GM21528 (cell line): ENCODE results near the gene AVEN.
"Not testable (repeated sequence)": the region's sequence is repeated elsewhere in the genome, so short reads cannot be mapped to it uniquely, and the experiment has no call there.

Experiments used
- ATAC-seq: cut with Tn5 transposase; IDR thresholded peaks from one replicate; pipeline ENCODE4 v1.9.1; 2021; ENCODE audit warnings: mild to moderate bottlenecking, moderate library complexity; ENCODE audit not compliant: unreplicated experiment, low FRiP score

AVEN gene

DNA sequence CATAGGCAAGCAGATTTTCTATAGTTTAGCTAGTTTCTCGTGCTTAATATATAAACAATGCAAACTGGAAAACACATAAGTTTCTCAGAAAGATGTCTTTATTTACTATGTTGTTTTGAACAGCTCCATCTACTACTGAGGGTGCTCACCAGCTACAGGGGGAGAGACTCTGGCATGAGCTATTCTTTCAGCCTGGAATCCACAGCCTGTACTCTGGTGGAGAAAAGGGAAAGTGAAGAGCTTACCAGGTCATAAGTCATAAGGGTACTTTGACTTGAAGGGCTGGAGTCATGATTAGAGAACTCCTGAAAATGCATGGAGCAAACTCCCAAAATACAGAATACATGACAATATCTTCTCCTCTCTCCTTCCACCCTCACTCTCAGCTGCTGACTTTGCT lies 4.4 kb upstream of the AVEN start:
- ATAC-seq, result no peak

DNA sequence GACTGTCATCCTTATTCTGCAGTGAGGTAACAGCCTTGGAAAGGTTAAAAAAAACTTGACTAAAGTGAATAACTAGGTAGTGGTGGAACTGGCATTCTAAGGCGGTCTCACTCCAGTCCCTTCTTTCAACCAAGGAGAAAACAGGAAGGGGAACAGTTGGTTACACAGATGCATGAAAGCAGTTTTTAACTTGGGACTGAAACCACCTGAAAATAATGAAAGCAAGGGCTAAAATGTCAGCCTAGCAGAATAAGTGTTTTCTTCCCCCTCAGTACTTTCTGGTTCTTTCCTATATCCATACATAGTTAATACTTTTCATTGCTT lies 748 bp upstream of the AVEN start:
- peak; percentile 18 for ATAC-seq

DNA sequence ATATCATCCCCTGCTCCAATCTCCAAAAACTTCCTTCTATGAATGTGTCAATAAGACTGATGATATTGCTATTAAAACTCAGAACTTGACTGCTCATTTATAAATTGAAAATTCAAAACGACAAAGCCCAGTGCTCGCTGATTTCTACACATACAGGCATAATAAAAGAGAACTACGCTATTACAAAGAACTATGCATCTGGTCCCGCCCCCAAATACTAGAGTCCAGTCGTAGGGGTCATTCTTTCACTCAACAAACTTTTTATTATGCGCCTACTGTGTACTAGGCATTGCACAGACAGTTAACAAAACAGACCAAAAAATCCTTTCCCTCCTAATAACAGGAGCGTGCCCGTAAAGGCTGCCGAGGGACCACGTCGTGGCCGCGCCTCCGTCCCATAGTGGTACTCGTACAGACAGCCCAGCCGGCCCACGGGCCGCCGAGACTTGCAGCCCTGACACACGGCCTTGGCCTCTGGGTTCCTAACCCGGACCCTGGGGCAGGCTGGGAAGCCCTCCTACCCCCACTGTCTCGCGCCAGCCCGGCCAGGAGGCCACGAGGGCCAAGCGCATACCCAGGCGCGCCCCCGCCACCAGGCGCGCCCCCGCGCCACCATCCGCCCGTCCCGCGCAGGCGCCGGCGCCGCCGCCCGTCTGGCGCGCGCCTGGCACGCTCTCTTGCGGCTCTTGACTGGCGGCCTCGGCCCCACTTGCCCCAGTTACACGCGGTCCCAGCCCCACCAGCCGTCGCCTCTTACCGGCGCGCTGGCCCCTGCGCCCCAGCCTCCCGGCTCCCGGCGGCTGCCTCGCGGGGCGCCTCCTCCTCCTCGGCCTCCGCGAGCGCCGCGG lies 757 bp downstream of the AVEN start:
- ATAC-seq, result peak; percentile 62

DNA sequence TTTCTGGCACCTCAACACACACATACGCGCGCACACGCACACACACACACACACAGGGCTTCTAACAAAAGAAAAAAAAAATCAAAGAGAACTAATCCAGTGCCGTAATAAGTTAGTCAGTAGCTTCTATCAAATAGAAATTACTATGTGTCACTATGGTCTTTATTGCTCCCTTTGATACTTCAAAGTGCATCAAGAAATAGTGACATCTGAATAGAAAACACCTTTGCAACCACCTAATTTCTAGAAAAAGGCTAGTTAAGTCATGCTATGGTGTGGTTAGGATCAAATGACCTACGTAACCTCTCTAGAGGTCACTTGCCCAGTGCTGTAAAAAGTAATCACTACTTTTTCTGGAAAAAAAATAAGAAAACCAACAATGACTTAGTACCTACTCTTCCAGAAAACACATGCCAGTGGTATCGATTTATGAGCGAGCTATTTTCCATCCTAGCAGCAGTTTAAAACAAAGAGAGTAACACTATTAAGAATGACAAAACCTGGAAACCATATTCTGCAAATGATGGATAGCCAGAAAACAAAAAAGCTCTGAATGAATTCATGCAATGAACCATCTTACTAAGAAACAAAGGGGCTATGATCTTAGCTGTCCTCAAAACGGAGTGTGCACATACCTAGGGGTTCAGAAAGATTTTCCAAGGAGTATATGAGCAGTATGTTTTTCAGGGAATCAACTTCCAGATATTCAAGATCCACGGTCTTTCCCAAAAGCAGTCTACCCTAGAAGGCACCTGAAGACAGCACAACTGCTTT lies 6.8 kb downstream of the AVEN start:
- no peak for ATAC-seq

DNA sequence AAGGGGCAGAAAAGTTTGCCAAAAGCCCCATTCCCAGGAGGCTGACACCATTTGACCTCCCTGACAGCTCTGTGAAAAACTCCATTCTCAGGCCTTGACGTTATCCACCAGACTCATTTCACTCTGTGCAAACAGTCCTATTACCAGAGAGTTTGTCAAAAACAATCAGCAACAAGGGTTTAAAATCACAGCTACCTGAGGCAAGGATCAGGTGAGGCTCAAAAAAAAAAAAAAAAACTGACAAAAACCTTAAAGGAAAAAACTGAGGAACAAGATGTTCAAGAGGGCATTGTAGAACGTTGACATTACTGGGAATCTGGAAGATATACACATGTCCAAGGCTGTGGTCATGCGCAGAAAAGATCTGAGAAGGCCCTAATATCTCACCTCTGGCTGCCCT lies 11.4 kb downstream of the AVEN start:
- no peak for ATAC-seq

DNA sequence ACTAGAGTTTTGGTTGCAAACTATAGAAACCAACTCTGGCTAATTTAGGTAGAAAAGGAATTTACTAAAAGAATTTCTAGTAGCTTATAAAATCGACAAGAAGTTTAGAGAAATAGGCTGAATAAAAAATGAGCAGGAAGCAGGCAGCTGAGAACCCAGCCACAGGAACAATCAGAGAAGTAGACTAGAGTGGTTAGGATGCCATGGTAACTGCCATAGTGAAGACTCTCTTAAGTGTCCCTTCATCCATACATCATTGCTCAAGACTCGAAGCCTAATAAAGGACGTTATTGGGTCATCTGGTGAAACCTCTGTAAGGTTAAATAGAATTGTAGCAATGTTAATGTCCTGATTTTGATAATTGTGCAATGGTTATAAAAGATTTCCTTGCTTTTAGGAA lies 13.8 kb downstream of the AVEN start:
- no peak for ATAC-seq

DNA sequence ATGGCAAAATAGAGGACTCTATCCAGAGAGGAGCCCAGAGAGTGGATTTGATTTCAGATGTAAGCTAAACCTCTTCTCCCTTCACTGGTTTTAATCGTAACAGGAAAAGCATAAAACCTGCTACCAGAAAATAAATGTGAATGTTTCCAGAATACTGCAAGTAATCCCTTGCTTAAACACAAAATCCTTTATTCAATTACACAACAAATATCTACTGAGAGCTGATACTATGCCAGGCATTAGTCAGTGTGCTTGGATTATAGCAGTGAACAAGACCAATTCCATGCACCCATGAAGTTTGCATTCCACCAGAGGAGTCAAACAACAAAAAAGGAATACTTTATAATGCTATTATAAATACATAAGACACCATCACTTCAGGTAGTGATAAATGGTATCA lies 15.1 kb downstream of the AVEN start:
- ATAC-seq, result no peak

DNA sequence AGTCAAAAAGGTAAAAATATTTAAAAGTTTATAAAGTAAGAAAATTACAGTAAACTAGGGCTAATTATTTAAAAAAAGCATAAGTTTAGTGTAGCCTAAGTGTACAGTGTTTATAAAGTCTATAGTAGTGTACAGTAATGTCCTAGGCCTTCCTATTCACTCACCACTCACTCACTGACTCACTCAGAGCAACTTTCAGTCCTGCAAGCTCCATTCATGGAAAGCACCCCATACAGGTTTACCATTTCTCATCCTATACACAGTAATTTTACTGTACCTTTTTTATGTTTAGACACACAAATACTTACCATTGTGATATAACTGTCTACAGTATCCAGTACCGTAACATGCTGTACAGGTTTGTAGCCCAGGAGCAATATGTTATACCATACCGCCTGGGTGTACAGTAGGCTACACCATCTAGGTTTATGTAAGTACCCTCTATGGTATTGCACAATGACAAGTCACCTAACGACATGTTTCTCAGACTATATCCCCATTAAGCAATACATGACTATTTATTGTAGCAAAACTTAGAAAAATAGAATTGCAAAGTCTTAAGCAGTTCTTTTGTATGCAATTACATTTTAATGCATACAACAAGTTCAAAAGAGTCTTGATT lies 19.5 kb downstream of the AVEN start:
- ATAC-seq, result no peak

DNA sequence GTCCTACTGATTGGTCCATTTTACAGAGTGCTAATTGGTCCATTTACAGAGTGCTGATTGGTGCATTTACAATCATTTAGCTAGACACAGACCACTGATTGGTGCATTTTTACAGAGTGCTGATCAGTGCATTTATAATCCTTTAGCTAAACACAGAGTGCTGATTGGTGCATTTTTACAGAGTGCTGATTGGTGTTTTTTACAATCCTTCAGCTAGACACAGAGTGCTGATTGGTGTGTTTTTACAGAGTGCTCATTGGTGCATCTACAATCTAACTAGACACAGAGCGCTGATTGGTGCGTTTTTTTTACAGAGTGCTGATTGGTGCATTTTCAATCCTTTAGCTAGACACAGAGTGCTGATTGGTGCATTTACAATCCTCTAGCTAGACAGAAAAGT lies 20.3 kb downstream of the AVEN start:
- not testable (repeated sequence) for ATAC-seq

DNA sequence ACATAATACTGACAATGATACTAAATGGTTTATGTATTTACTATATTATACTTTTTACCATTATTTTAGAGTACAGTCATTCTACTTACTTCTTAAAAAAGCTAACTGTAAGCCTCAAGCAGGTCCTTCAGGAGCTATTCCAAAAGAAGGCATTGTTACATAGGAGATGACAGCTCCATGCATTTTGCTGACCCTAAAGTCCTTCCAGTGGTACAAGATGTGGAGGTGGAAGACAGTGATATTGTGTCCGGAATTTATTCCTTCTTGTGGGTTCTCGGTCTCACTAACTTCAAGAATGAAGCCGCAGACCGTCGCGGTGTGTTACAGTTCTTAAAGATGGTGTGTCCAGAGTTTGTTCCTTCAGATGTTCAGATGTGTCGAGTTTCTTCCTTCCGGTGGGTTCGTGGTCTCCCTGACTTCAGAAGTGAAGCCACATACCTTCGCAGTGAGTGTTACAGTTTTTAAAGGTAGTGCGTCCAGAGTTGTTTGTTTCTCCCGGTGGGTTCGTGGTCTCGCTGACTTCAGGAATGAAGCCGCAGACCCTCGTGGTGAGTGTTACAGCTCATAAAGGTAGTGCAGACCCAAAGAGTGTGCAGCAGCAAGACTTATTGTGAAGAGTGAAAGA lies 20.9 kb downstream of the AVEN start:
- ATAC-seq, result no peak

DNA sequence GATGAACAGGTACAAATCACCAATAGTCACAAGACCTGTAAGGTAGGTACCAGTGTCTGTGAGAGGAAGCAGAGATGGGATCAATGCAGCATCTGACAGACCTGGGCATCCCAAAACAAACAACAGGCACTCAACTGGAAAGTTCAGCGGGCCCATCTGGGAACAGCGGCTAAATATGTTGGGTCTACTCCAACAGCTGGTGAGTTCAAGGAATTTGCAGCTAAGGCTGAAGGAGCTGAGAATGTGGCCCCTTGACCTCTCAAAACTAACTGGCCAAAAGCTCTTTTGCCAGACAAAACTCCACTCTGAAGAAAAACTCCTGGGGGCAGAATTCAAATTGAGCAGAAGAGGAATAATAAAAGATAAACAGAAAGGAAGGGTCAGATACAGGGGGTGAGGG lies 24.4 kb downstream of the AVEN start:
- no peak for ATAC-seq

DNA sequence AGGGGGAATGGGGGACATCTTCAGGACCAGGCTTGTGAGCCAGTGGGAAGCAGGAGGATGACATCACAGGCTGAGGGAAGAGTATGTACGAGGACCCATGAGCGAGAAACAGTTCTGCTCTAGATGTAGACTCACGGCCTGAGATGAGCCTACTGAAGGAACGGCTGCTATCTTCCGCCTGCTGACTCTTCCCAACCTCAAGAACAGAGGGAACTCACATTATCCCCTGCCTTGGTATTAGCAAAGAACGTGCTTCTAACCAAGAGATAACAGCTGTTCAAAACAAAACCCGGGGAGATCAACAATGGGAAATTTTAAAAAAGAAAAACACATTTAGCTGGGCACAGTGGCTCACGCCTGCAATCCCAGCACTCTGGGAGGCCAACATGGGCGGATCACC lies 25.3 kb downstream of the AVEN start:
- ATAC-seq, result no peak

DNA sequence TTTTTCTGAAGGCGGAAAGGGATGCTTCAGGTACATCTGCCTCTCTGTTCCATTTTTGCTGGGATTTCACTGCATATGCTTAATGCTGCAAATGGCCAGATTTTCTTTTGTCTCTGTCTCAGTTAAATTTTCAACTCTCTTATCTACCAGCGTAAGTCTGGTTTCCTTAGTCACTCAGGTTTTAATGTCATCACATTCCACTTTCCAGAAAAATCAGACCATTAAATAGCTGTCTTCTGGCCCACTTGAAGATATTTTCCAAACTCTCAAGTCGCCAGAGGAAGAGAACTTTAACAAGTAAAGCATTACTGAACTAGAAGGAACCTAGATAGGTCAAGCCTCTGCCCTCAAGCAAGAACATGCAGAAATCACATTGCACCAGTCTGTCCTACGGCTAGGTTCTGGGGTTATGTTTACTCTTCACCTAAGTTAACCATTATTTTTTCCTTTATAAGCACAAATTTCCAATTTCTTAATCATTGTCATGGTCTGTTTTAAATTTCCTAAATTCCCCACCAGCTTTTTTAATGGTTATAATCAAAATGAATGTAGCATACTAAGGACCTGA lies 26.5 kb downstream of the AVEN start:
- ATAC-seq, result no peak

DNA sequence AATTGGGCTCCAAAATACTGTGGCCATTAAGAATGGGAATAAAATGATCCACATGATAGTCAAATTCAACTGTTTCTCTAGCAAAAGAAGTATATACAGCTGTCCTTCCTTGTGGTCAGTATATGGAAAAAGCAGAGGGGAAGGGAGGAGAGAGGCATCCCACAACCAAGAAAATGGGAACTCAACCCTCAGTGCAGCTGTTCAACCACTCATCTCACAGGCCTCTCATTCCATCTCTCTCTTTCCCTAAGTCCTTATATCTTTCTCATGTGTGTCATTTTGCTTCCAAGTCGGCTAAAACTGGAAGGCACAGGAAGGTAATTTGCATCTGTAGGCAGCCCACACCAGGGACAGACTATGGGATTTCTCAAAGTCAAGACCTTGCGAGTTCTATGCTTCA lies 27.5 kb downstream of the AVEN start:
- ATAC-seq, result no peak

DNA sequence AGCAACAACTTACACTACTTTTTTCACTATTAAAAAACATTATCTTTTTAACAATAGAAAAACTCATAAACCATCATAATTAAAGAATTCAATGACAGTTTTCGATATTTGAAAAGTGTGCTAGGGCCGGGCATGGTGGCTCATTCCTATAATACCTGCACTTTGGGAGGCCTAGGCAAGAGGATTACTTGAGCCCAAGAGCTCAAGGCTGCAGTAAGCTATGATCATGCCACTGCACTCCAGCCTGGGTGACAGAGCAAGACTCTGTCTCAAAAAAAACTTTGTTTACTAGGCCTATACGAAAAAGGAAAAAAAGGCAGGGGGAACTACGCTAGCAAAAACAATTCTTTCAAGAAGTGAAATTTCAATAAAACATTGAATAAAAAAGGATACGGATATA lies 28.1 kb downstream of the AVEN start:
- ATAC-seq, result no peak

DNA sequence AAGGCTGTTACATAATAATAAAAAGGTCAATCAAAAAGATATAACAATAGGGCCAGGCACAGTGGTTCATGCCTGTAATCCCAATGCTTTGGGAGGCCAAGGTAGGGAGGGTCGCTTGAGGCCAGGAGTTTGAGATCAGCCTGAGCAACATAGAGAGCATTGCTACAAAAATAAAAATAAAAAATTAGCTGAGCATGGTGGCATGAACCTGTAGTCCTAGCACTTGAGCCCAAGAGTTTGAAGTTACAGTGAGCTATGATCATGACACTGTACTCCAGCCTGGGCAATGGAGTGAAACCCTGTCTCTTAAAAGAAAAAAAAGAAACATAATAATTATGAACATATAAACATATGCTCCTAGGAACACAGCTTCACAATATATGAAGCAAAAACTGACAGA lies 29.3 kb downstream of the AVEN start:
- no peak for ATAC-seq

DNA sequence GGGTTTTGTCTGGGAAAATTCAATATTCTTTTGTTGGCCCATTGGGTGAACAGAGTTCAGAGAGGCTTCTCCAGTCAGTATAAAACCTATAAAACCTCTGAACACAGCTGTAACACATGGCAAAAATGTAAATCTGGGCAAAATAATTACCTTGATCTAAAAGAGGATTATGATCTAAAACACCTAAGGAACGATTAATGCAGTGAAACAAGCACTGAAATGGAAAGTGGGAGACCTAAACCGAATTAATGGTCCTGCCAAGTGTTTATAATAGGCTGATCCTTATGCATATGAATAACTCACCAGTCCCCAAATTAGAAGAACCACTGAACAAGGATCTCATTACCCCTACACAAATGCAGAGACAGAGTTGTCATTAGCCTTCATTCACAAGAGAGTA lies 32.6 kb downstream of the AVEN start:
- ATAC-seq, result no peak

DNA sequence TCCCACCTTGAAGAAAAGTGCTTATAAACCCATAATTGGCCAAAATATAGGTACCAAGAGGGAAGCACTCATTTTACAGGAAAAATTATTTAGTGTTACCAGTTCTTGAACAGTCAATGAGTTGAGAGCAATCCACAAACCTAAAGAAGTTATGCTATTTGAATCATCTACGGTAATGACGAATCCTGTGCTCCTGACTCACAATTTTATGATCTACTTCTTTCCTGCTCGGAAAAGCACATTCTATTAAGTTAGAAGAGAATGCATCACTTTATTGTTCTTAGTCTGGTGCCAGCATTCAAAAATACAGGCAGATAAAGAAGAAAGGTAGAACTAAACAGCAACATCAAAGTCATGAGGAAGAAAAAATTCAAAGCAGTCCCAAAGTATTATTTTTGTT lies 37.5 kb downstream of the AVEN start:
- ATAC-seq, result no peak

DNA sequence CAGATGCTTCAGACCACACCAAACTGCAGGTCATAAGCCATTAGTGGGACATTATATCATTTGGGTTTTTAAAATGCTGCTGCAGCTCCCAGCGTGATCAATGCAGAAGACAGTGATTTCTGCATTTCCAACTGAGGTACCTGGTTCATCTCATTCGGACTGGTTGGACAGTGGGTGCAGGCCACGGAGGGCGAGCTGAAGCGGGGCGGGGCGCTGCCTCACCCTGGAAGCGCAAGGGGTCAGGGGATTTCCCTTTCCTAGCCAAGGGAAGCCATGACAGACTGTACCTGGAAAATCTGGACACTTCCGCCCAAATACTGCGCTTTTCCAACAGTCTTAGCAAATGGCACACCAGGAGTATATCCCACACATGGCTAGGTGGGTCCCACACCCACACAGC lies 43.3 kb downstream of the AVEN start:
- not testable (repeated sequence) for ATAC-seq

DNA sequence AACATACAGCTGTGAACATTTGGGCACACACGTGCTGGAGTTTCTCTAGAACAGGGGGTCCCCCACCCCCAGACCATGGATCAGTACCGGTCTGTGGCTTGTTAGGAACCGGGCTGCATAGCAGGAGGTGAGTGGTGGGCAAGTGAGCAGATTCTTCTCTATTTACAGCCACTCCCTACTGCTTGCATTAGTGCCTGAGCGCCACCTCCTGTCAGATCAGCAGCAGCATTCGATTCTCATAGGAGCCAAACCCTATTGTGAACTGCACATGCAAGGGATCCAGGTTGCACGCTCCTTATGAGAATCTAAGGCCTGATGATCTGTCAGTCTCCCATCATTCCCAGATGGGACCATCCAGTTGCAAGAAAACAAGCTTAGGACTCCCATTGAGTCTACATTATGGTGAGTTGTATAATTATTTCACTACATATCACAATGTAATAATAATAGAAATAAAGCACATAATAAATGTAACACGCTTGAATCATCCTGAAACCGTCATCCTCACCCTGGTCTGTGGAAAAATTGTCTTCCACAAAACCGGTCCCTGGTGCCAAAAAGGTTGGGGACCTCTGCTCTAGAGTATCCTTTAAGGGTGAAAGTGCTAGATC lies 44.9 kb downstream of the AVEN start:
- no peak for ATAC-seq

DNA sequence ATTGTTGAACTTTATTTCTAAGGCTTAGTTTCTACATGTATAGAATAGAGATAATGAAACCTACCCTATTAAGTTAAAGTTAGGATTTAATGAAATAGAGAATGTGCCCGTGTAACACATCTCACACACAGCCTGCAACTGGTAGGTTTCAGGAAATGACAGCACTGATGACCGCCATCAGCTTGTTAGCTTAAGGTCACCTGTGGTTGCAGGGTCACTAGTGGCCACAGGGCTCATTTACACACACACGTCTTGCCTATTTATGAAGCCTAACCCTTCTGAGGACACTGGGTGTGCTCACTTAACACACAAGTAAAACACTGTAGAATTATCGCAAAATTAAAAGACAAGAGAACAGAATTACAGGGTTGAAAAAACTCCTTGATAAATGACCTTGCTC lies 50.6 kb downstream of the AVEN start:
- no peak for ATAC-seq
